Stimulated activated CD4-positive, alpha-beta T cell treated with anti-CD3 and anti-CD28 coated beads, Interleukin-1b, Interleukin-23, amount 100 ng/mL, for 24 hours (primary cell): ENCODE results near the gene MARVELD2.
"Not testable (repeated sequence)": the region's sequence is repeated elsewhere in the genome, so short reads cannot be mapped to it uniquely, and the experiment has no call there.

Experiments used
- DNase-seq, 4 experiments: peaks; one replicate each; pipeline ENCODE4 v3.0.0-alpha.2; 2020; ENCODE audit warnings: low read depth in 4 of 4, low spot score in 1 of 4

MARVELD2 gene

GRCh38 chr5:69449511-69449910 lies 34.6 kb downstream of the MARVELD2 start:
- no peak for DNase-seq

GRCh38 chr5:69450116-69450515 lies 35.2 kb downstream of the MARVELD2 start:
- DNase-seq = no peak

GRCh38 chr5:69450527-69450926 lies 35.6 kb downstream of the MARVELD2 start:
- DNase-seq = not testable (repeated sequence)

GRCh38 chr5:69451941-69452647 lies 37.2 kb downstream of the MARVELD2 start:
- no peak for DNase-seq

- DNase-seq = not testable (repeated sequence)
Observed at GRCh38 chr5:69453487-69453886, 38.6 kb downstream of the MARVELD2 start.

- no peak for DNase-seq
Observed at GRCh38 chr5:69454460-69455249, 39.7 kb downstream of the MARVELD2 start.

- DNase-seq = not testable (repeated sequence)
Observed at GRCh38 chr5:69455428-69455988, 40.6 kb downstream of the MARVELD2 start.

GRCh38 chr5:69462170-69462569 lies 47.3 kb downstream of the MARVELD2 start:
- no peak for DNase-seq

GRCh38 chr5:69466375-69466774 lies 51.5 kb downstream of the MARVELD2 start:
- not testable (repeated sequence) for DNase-seq

- no peak for DNase-seq
Observed at GRCh38 chr5:69467442-69468225, 52.7 kb downstream of the MARVELD2 start.

GRCh38 chr5:69468631-69469030 lies 53.7 kb downstream of the MARVELD2 start:
- DNase-seq = no peak

- not testable (repeated sequence) for DNase-seq
Observed at GRCh38 chr5:69471516-69471915, 56.6 kb downstream of the MARVELD2 start.

- DNase-seq = not testable (repeated sequence)
Observed at GRCh38 chr5:69472535-69473143, 57.7 kb downstream of the MARVELD2 start.

- DNase-seq = no peak
Observed at GRCh38 chr5:69477170-69477569, 62.3 kb downstream of the MARVELD2 start.

- DNase-seq = not testable (repeated sequence)
Observed at GRCh38 chr5:69478296-69478695, 63.4 kb downstream of the MARVELD2 start.

- DNase-seq = no peak
Observed at GRCh38 chr5:69484891-69485290, 70.0 kb downstream of the MARVELD2 start.

GRCh38 chr5:69485471-69485870 lies 70.6 kb downstream of the MARVELD2 start:
- no peak for DNase-seq

GRCh38 chr5:69489246-69489645 lies 74.3 kb downstream of the MARVELD2 start:
- DNase-seq = no peak

- no peak for DNase-seq
Observed at GRCh38 chr5:69491027-69491426, 76.1 kb downstream of the MARVELD2 start.

GRCh38 chr5:69491838-69492390 lies 77.0 kb downstream of the MARVELD2 start:
- DNase-seq = no peak
